Type B pancreatic cell (in vitro differentiated cells): Measurements from ENCODE around the gene ABHD12. TPM values are rescaled to one million over a fixed set of nuclear protein-coding genes. Genes with fewer than 3 reads are reported as not detected.

Experiments used
- DNase-seq: peaks from one replicate; pipeline ENCODE4 v3.0.0; 2021; ENCODE audit warnings: mixed read lengths; ENCODE audit not compliant: unreplicated experiment; ENCODE audit errors: extremely low spot score
- H3K27ac Mint-ChIP-seq: 2 replicates; pipeline ENCODE4 v1.8.0; 2021; ENCODE audit warnings: mild to moderate bottlenecking, mixed read lengths
- H3K27me3 Mint-ChIP-seq: 2 replicates; pipeline ENCODE4 v1.8.0; 2021; ENCODE audit warnings: mixed read lengths
- H3K36me3 Mint-ChIP-seq: 2 replicates; pipeline ENCODE4 v1.8.0; 2021; ENCODE audit warnings: mixed read lengths
- H3K4me1 Mint-ChIP-seq: one replicate; pipeline ENCODE4 v1.8.0; 2021; ENCODE audit warnings: mixed read lengths; ENCODE audit not compliant: unreplicated experiment
- H3K4me3 Mint-ChIP-seq: 2 replicates; pipeline ENCODE4 v1.8.0; 2021; ENCODE audit warnings: mild to moderate bottlenecking, mixed read lengths
- H3K9me3 Mint-ChIP-seq: 2 replicates; pipeline ENCODE4 v1.8.0; 2021; ENCODE audit warnings: mixed read lengths
- CTCF ChIP-seq: fragments of 200-600 bp; sonication (generic); conservative IDR thresholded peaks from 2 replicates; pipeline ENCODE4 v1.5.0; 2021; ENCODE audit warnings: antibody characterized with exemption, mild to moderate bottlenecking
- total RNA-seq: library from RNA; stranded (reverse); gene quantifications from 2 replicates; pipeline ENCODE4 v1.2.1, GENCODE V29; 2021; ENCODE audit warnings: low replicate concordance

Gene ABHD12
- total RNA-seq, 1 donor from 2014 or later = 68.9 TPM

DNA sequence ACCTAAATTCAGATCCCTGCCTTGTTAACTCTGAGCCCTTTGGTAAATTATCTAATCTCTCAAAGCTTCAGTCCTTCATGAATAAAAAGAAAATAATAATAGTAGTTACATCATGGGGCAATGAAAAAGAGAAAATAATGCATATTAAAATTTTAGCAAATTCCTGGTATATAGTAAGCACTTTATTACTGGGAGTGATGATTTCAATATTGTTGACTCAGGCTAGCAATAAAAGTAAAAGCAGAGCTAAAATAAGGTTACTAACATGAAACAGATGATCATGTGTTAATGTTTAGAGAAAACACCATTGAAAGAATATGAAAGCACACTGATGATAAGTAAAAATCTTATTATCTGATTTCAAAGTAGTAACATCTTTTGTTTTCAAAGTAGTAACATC lies 30.5 kb upstream of the ABHD12 start:
- Mint-ChIP-seq H3K4me3 (no peak overlapping the region), H3K36me3 (peaks cover 12% of the 10 kb centered on the region), H3K27me3 (no peaks in the 10 kb centered on the region), H3K9me3 (no peaks in the 10 kb centered on the region), H3K4me1 (no peaks in the 10 kb centered on the region), H3K27ac (no peak overlapping the region)
- no peak for TF ChIP-seq CTCF
- no peak for DNase-seq

GRCh38 chr20:25418776-25419175 lies 28.1 kb upstream of the ABHD12 start:
- Mint-ChIP-seq H3K4me3 (no peak overlapping the region), H3K36me3 (no peaks in the 10 kb centered on the region), H3K27me3 (no peaks in the 10 kb centered on the region), H3K9me3 (no peaks in the 10 kb centered on the region), H3K4me1 (no peaks in the 10 kb centered on the region), H3K27ac (no peak overlapping the region)
- TF ChIP-seq CTCF = no peak
- no peak for DNase-seq

DNA sequence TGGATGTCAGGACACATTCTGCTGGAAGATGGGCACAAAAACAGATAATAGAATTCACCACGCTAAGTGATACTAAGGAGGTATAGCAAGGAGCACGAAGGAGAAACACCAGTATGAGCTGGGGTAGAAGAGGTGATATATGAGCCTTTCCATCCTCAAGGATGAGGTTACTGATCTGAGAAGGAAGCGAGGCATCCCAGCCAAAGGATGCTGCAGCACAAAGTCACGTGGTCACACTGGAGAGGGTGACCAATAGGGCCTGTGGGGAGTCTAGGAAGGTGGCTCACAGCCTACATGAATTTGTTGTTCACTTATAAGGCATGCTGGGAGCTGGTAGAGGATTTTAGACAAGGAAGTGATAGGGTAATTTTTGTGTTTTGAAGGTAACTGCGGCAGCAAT lies 18.3 kb upstream of the ABHD12 start:
- peak; percentile 20 for DNase-seq
- TF ChIP-seq CTCF = no peak
- Mint-ChIP-seq H3K4me3 (peak overlapping the region; percentile 95), H3K27ac (peak overlapping the region; percentile 5), H3K9me3 (peaks cover 6% of the 10 kb centered on the region), H3K27me3 (no peaks in the 10 kb centered on the region), H3K4me1 (peaks cover 17% of the 10 kb centered on the region), H3K36me3 (peaks cover 8% of the 10 kb centered on the region)

- no peak for TF ChIP-seq CTCF
- peaks cover 17% of the 10 kb centered on the region for H3K4me1 Mint-ChIP-seq
- peak; percentile 4 for DNase-seq
- H3K27me3 Mint-ChIP-seq = no peaks in the 10 kb centered on the region
- peaks cover 5% of the 10 kb centered on the region for H3K36me3 Mint-ChIP-seq
- peaks cover 11% of the 10 kb centered on the region for H3K9me3 Mint-ChIP-seq
- H3K4me3 Mint-ChIP-seq = peak overlapping the region; percentile 95
- H3K27ac Mint-ChIP-seq = peak overlapping the region; percentile 93
Measured at GRCh38 chr20:25408170-25408547, 17.5 kb upstream of the ABHD12 start.

GRCh38 chr20:25407311-25408169 lies 16.9 kb upstream of the ABHD12 start, which contains the start of gene GINS1:
Gene GINS1, plus strand, starts transcription at chr20:25407673. Its CDS starts 148 bp downstream, at chr20:25407821.
- Mint-ChIP-seq H3K9me3 (peaks cover 13% of the 10 kb centered on the region), H3K4me3 (peak within 1 kb of the TSS; percentile 95), H3K4me1 (peaks cover 17% of the 10 kb centered on the region), H3K27me3 (no peaks in the 10 kb centered on the region), H3K36me3 (peaks cover 7% of the 10 kb centered on the region), H3K27ac (peak within 1 kb of the TSS; percentile 93)
- peak; percentile 95 for DNase-seq
- peak; percentile 23 for TF ChIP-seq CTCF
